Measurements from ENCODE around the gene ARHGEF16.

Gene ARHGEF16

DNA sequence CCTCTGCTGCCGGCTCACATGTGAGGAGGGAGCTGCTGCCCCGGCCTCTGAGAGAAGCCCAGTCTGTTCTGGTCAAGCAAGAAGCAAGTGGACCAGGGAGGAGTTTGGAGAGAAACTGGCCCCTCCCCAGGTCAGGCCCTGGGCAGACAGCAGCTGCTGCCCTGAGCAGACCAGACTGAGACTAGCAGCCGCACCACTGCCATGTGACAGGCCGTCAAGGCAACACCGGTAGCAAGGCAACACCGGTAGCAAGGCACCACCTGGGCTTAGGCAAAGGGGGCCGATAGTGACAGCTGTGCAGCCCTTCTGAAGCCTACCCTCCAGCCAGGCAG lies 50.3 kb downstream of the ARHGEF16 start:
- DNase-seq: no peak

- DNase-seq: no peak
Observed at GRCh38 chr1:3505161-3505560, 50.7 kb downstream of the ARHGEF16 start.

- no peak for DNase-seq
Observed at GRCh38 chr1:3506041-3506440, 51.6 kb downstream of the ARHGEF16 start.

DNA sequence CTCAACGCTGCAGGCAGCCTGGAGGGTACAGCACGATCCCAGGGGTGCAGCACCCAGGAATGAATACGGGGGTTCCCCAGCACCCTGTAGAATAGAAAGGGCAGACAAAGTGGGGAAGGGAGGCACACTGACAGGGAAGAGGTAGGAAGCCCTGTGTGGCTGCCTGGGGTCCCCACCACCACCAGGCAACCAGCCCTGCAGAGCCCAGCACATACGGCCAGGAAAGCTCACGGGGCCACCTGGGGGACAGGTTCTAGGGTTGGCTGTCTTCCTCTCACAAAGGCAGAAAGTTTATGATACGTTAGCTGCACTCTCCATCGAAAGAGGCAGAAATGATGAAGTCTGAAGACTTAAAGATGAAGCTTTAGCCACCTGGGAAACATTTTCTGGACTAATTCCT lies 52.5 kb downstream of the ARHGEF16 start:
- DNase-seq: no peak

DNA sequence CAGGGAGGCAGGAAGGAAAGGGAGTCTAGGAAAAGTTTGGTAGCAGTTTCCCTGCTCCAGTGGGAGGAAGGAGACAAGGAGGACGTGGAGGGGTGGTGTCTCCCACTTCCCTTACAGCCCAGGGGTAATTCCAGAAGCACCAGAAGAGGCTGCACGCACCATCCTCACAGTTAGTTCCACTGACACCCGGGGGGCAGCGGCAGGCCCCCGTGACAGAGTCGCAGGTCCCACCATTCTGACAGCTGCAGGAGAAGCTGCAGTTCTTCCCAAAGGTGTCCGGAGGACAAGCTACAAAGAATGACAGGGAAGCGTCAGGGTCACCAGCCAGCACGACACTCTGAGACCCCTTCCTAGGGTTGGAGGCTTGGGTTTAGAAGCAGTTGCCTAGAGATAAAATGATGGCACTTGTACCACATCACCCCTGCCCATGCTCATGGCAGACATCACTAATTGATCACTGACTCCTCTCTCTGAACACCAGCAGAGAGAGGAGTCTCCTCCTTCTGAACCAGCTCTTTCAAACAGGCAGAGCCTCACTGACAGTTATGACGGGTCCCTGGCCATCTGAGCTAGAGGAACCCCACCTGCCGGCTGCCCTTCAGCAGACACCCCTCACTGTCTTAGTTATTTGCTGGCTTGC lies 53.3 kb downstream of the ARHGEF16 start:
- DNase-seq: no peak

- no peak for DNase-seq
Observed at GRCh38 chr1:3508757-3509415, 54.4 kb downstream of the ARHGEF16 start.

- DNase-seq: no peak
Observed at GRCh38 chr1:3509721-3510120, 55.3 kb downstream of the ARHGEF16 start.

GRCh38 chr1:3510136-3510955 lies 55.9 kb downstream of the ARHGEF16 start:
- no peak for DNase-seq

DNA sequence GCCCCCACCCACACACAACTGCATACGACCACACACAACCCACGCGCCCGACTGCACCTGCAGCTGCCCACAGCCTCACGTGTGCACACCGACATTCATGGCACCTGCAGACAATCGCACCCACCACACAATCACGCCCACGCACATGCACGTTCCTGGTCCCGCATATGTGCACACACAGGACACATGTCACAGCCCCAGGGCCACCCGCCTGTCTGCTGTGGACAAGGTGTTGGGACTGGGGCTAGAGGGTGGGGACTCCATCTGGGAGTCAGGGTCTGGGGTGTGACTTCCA lies 56.4 kb downstream of the ARHGEF16 start:
- DNase-seq: no peak

DNA sequence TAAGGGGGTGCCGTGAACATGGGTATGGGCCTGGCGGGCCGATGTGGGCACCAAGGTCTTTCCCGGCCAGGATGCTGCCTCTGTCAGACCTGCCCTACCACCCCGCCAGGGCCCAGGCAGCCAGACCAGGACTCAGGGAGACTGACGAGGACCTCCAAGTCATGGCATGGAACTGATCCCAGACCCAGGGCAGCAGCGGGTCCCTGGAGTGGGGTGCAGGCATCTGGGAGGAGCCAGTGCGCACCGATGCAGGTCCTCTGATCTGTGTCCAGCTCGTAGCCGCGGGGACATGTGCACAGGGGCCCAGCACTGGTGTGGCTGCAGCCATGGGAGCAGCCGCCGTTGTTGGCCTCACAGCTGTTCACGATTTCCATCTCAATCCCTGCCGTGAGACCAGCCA lies 56.8 kb downstream of the ARHGEF16 start:
- DNase-seq: no peak

DNA sequence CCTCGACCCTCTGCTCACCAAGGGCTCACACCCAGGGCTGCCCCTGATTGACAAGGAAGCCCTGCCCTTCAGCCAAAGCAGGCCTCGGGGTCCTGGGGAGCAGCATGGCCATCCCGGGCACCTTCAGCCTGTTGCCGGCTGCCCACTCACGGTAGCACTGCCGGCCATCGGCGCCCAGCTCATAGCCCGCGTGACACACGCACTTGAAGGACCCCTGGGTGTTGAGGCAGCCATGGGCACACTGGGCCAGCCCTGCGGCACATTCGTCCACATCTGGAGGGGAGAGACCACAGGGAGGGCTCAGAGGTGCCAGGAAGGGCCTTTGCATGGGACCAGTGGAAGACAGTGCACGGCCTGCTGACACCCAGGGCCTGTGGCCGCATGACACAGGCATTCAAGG lies 57.4 kb downstream of the ARHGEF16 start:
- DNase-seq: no peak

- DNase-seq: no peak
Observed at GRCh38 chr1:3514404-3514803, 59.9 kb downstream of the ARHGEF16 start.

GRCh38 chr1:3515272-3515671 lies 60.8 kb downstream of the ARHGEF16 start:
- DNase-seq: no peak

DNA sequence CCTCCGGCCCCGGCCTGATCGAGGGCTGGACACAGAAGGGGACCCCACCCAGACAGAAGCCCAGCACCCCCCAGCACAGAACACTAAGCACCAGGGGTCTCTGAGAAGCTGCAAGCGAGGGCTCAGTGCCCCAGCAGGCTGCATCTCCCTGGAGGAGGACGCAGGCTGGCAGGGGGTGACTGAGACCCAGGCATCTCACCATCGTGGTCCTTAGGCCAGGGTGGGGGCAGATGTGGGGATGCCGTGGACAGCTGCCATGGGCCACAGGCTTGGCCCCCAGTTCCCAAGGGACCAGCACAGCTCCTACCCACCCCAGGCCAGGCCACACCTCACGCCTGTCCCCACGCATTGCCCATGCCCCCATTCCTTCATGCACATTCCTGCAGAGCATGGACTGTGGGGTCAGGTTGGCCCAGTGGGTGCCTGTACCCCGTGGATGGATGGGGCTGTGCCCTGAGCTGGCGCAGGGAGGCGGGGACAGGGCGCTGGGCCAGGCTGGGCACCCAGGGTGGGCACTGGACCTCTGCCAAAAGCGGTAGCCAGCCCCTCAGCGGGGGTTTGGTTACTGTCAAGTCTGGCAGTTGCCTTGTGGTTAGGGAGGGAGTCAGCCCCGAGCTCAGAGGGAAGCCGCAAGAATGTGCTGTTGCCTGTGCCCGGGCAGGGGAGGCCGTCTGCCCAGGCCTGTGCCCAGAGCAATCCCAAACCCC lies 61.5 kb downstream of the ARHGEF16 start:
- DNase-seq: no peak

GRCh38 chr1:3516481-3516869 lies 62.0 kb downstream of the ARHGEF16 start:
- no peak for DNase-seq

DNA sequence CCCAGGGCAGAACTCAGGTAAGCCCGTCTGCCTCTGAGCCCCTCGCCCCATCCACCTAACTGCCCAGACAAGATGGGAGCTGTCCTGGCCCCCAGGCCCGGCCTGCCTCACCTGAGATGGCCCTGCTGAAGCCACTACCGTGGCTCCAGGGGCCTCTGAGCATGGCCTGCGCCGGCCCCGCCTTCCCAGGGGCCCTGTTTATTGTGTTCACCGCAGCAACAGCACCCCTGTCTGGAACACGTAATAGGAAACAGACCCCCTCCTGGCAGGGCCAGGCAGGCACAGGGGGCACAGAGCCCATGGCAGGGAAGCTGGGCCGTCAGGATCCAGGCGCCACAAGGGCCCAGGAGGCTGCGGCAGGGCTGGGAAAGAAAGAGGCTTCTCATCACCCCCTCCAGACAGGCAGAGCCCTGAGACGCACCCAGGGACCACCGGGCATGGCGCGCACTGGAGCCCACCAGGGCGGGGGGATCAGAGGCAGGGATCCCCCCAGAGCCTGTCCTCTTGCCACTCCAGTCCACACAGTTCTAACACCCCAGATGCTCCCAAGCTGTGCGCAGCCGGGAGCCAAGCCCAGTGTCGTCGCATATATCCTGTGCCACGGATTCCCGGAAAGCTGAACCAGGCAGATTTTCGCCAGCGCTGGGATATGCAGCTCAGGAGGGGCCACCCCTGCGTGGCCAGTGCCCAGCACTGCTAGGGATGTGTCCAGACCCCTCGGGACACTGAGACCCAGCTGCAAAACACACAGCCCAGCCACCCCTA lies 62.6 kb downstream of the ARHGEF16 start:
- no peak for DNase-seq

DNA sequence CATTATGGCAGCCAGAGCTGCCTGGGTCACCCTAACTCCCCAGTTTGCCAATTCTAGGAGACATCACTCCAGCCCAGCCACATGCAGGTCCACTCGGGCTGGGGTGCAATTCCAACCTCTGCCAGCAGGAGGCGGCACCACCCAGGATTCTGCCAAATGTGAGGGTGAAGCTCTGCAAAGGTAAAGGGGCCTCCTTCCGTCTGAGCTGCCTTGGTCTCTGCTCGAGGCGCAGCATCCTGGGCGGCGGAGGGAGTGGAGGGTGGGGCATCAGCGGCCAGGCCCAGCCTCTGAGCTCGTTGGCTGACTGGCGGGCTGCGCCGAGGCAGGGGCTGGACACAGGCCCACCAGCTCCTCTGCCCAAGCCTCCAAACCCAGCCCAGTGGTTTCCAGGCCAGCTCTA lies 63.8 kb downstream of the ARHGEF16 start:
- DNase-seq: no peak

- DNase-seq: no peak
Observed at GRCh38 chr1:3518756-3519155, 64.3 kb downstream of the ARHGEF16 start.

DNA sequence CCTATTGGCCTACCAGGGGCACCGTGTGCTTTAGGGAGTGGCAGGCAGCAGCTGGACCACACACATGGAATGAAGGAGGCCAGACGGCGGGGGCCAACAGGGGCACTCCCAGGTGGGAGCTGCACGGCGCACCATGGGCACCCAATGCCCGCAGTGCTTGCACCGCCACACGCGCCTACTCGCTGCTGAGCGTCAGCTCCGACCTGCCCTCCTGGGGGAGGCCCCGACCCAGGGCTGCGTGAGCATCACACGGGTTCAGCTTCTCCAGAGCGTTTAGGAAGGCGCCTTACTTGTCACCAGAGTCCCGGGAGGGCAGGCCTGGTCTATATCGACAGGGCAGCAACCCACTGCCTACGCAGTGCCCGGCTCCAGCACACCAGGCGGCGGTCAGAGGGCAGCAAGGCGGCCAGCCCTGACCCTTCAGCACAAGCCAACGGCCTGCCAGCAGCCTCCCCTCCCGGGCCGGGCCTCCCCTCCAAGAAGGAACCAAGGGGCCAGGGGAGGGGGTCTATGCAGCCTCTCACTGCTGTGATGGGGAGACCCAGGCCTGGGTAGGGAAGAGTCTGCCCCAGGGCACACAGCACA lies 64.9 kb downstream of the ARHGEF16 start:
- DNase-seq: no peak

GRCh38 chr1:3520419-3521378 lies 66.2 kb downstream of the ARHGEF16 start:
- no peak for DNase-seq

GRCh38 chr1:3521426-3521825 lies 67.0 kb downstream of the ARHGEF16 start:
- no peak for DNase-seq

Measured in NCI-H446 treated with DMSO at 0.1 percent for 48 hours (cell line).